Caco-2 (cell line): ENCODE measurements around the gene LPIN1. TPM values are rescaled to one million over a fixed set of nuclear protein-coding genes. Genes with fewer than 3 reads are reported as not detected.

Experiments used
- BruUV-seq: library from RNA; stranded (reverse); fragments of 400-500 nt; replicated peaks from 2 replicates; lab custom pipeline; 2021; lab: Mats Ljungman, UMichigan
- CTCF ChIA-PET: fragments of 300-600 bp; sonication (Branson Sonifier 250); formaldehyde crosslinking; loops from one replicate; lab custom pipeline; 2022; ENCODE audit warnings: antibody characterized with exemption; lab: Charles Lee
- POLR2A ChIA-PET: fragments of 300-600 bp; sonication (Branson Sonifier 250); formaldehyde crosslinking; loops from one replicate; lab custom pipeline; 2022; ENCODE audit warnings: antibody characterized with exemption; lab: Charles Lee
- DNase-seq, 2 experiments: peaks; one replicate each; pipeline versions ENCODE4 v3.0.0 to v3.0.0-alpha.2; 2020 to 2022
- H3K27me3 ChIP-seq: replicated peaks from 2 replicates; pipeline ENCODE4 v1.6.0; 2011; ENCODE audit warnings: low read length; ENCODE audit not compliant: control insufficient read depth, insufficient read depth
- H3K36me3 ChIP-seq: 2 replicates; pipeline ENCODE4 v1.5.1; 2011; ENCODE audit warnings: low read length; ENCODE audit not compliant: control insufficient read depth, insufficient read depth
- H3K4me1 ChIP-seq: fragments of 250-450 bp; sonication (Bioruptor Pico); 2 replicates; pipeline ENCODE4 v1.5.1; 2020; ENCODE audit warnings: mild to moderate bottlenecking
- H3K4me3 ChIP-seq: 2 replicates; pipeline ENCODE4 v1.5.1; 2011; ENCODE audit warnings: low read depth, mild to moderate bottlenecking, control low read depth, low read length
- H3K9me3 ChIP-seq: fragments of 250-450 bp; sonication (Bioruptor Pico); 2 replicates; pipeline ENCODE4 v1.5.1; 2020; ENCODE audit warnings: mild to moderate bottlenecking, moderate library complexity
- H3K27ac Mint-ChIP-seq: one replicate; pipeline ENCODE4 v1.8.0; 2022; ENCODE audit warnings: mixed read lengths; ENCODE audit not compliant: unreplicated experiment
- H3K27me3 Mint-ChIP-seq: one replicate; pipeline ENCODE4 v1.8.0; 2022; ENCODE audit warnings: mixed read lengths; ENCODE audit not compliant: insufficient read depth, unreplicated experiment
- H3K36me3 Mint-ChIP-seq: one replicate; pipeline ENCODE4 v1.8.0; 2022; ENCODE audit warnings: mild to moderate bottlenecking, mixed read lengths; ENCODE audit not compliant: insufficient read depth, unreplicated experiment
- H3K4me1 Mint-ChIP-seq: one replicate; pipeline ENCODE4 v1.8.0; 2022; ENCODE audit warnings: low read depth, mixed read lengths; ENCODE audit not compliant: unreplicated experiment
- H3K4me3 Mint-ChIP-seq: one replicate; pipeline ENCODE4 v1.8.0; 2022; ENCODE audit warnings: mild to moderate bottlenecking, moderate library complexity, mixed read lengths; ENCODE audit not compliant: unreplicated experiment
- H3K9me3 Mint-ChIP-seq: one replicate; pipeline ENCODE4 v1.8.0; 2022; ENCODE audit warnings: mixed read lengths; ENCODE audit not compliant: unreplicated experiment
- CTCF ChIP-seq, 2 experiments: fragments of 200-600 bp in 1 of 2; IDR thresholded peaks; 1 replicate in 1 of 2; 2 replicates in 1 of 2; pipeline versions ENCODE4 v1.5.1 to v1.8.0; 2011 to 2022; ENCODE audit warnings: antibody characterized with exemption in 1 of 2, control low read depth in 1 of 2, inconsistent platforms in 1 of 2, low read depth in 1 of 2, low read length in 1 of 2, mild to moderate bottlenecking in 1 of 2, moderate library complexity in 1 of 2; ENCODE audit not compliant: insufficient read depth in 1 of 2, severe bottlenecking in 1 of 2, unreplicated experiment in 1 of 2
- intact Hi-C: fragments of 100-400 bp; cut with micrococcal nuclease; formaldehyde crosslinking; loops from one replicate; pipeline ENCODE4 v1.10.0; 2022; ENCODE audit not compliant: unreplicated experiment
- total RNA-seq: library from RNA; stranded (reverse); gene quantifications from 2 replicates; pipeline ENCODE4 v1.2.3, GENCODE V29; 2022

LPIN1 gene
- total RNA-seq, 1 experiment from 2014 or later: 12.5 TPM

DNA sequence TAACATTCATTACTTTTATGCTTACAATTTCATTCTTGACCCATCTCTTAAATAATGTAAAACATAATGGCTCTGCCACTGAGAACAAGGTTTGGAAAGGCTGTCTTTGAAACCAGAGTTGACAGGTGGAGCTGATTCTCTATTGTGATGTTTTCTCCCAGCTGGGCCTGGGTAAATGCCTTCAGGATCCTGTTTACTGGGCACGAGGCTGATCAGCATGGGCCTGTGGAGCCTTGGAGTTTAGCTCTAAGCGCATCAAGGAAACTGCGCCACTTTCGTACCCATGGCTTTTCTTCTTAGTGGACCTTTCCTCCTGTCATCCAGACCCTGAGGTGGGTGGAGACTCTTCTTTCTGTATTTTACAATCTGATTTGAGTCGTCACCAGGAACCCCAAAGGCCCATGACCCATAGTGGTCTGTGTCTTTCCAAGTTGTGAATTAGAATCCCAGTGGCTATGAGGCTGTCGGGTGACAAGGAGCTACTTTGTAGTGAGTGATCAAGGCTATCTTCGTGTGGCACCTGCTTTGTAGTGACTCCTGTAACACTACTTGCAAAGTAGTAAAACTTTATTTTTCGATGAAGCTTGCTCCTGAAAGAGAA, 123.1 kb downstream of the LPIN1 start:
- H3K36me3 ChIP-seq: no peaks in the 10 kb centered on the region
- no peaks in the 10 kb centered on the region for H3K36me3 Mint-ChIP-seq
- no peak overlapping the region for H3K4me3 Mint-ChIP-seq
- no TSS peak for BruUV-seq
- H3K9me3 ChIP-seq: no peaks in the 10 kb centered on the region
- no peak overlapping the region for H3K27ac Mint-ChIP-seq
- no peak for TF ChIP-seq CTCF (IDR thresholded peaks at IDR 0.05; ENCODE audit: insufficient read depth in 1 of 2, low read depth in 1 of 2, low read length in 1 of 2, severe bottlenecking in 1 of 2, unreplicated experiment in 1 of 2)
- H3K4me1 Mint-ChIP-seq: peaks cover 11% of the 10 kb centered on the region
- ChIA-PET CTCF (interaction anchor here (0.6 kb wide), 1 partner anchor 125 kb away, joined by 3 read pairs; no protein-coding TSS in a partner anchor), POLR2A (no interaction called here)
- no peak for DNase-seq
- H3K27me3 Mint-ChIP-seq: no peaks in the 10 kb centered on the region
- no peaks in the 10 kb centered on the region for H3K9me3 Mint-ChIP-seq
- H3K4me3 ChIP-seq: no peak overlapping the region
- H3K27me3 ChIP-seq: no peaks in the 10 kb centered on the region
- peaks cover 13% of the 10 kb centered on the region for H3K4me1 ChIP-seq
- intact Hi-C loops: no loop called here

DNA sequence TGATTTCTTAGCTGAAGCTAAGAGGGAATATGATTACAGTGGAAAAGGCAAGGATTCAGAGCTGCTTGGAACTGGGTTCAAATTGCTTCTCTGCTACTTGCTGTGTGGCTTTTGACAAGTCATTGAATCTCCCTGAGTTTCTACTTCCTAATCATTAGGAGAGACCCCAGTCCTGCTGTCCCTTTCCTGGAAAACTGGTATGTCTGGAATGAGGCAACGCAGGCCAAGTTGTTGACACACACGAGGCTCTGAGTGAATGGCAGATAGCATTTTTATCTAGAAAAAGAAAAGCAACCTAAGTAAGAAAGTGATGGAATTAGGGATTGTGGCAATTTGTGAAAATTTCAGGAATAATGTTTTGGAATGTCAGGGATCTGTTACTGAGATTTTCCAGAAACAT, 123.6 kb downstream of the LPIN1 start:
- H3K4me3 Mint-ChIP-seq: no peak overlapping the region
- H3K27me3 ChIP-seq: no peaks in the 10 kb centered on the region
- ChIA-PET CTCF (no interaction called here), POLR2A (no interaction called here)
- no peak overlapping the region for H3K27ac Mint-ChIP-seq
- no peaks in the 10 kb centered on the region for H3K36me3 Mint-ChIP-seq
- no peaks in the 10 kb centered on the region for H3K9me3 ChIP-seq
- H3K36me3 ChIP-seq: no peaks in the 10 kb centered on the region
- no peaks in the 10 kb centered on the region for H3K9me3 Mint-ChIP-seq
- intact Hi-C loops: no loop called here
- peaks cover 13% of the 10 kb centered on the region for H3K4me1 ChIP-seq
- peaks cover under 1% of the 10 kb centered on the region for H3K27me3 Mint-ChIP-seq
- peak in 1 of 2 experiments; percentile 14 for DNase-seq
- no TSS peak for BruUV-seq
- no peak overlapping the region for H3K4me3 ChIP-seq
- no peak for TF ChIP-seq CTCF (IDR thresholded peaks at IDR 0.05; ENCODE audit: insufficient read depth in 1 of 2, low read depth in 1 of 2, low read length in 1 of 2, severe bottlenecking in 1 of 2, unreplicated experiment in 1 of 2)
- peaks cover 11% of the 10 kb centered on the region for H3K4me1 Mint-ChIP-seq

GRCh38 chr2:11870584-11870983, 124.2 kb downstream of the LPIN1 start:
- H3K4me1 ChIP-seq: peaks cover 13% of the 10 kb centered on the region
- TF ChIP-seq CTCF (IDR thresholded peaks at IDR 0.05; ENCODE audit: insufficient read depth in 1 of 2, low read depth in 1 of 2, low read length in 1 of 2, severe bottlenecking in 1 of 2, unreplicated experiment in 1 of 2): no peak
- Mint-ChIP-seq H3K9me3 (peaks cover 5% of the 10 kb centered on the region), H3K27ac (no peak overlapping the region), H3K36me3 (no peaks in the 10 kb centered on the region), H3K27me3 (peaks cover 5% of the 10 kb centered on the region), H3K4me1 (peaks cover 11% of the 10 kb centered on the region), H3K4me3 (no peak overlapping the region)
- no peaks in the 10 kb centered on the region for H3K9me3 ChIP-seq
- BruUV-seq: no TSS peak
- H3K4me3 ChIP-seq: no peak overlapping the region
- intact Hi-C loops: no loop called here
- ChIA-PET POLR2A (no interaction called here), CTCF (no interaction called here)
- no peaks in the 10 kb centered on the region for H3K36me3 ChIP-seq
- no peaks in the 10 kb centered on the region for H3K27me3 ChIP-seq
- DNase-seq: no peak
